ENCODE results near the gene IMPDH1.

- TF ChIP-seq CTCF (IDR thresholded peaks at IDR 0.05), result no peak
- TF ChIP-seq POLR2AphosphoS5 (IDR thresholded peaks at IDR 0.05), result no peak
- TF ChIP-seq POLR2A (IDR thresholded peaks at IDR 0.05), result no peak
Observed at GRCh38 chr7:128415217-128415785, 5.5 kb upstream of the IMPDH1 start.

Data from suprapubic skin (tissue), 4 donors.